ENCODE results near the gene IFT52.
"Not testable (repeated sequence)": the region's sequence is repeated elsewhere in the genome, so short reads cannot be mapped to it uniquely, and the experiment has no call there.

Gene IFT52

DNA sequence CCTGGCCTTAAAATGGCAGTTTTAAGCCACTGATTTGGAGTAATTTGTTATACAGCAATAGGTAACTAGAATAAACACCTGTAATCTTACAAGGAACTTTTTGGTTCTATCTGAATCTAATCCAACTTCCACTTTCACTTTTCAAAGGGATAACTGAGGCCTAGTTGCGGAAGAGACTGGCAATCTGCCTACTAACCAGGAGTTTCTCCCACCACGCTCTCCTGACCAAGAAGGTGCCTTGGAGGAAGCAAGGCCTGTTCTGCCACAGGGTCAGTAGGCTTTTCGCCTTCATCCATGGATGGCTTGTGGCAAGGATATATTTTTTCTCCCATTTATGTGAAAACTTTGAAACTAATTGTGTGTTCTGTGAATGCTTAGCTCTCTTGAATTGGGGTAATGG, 63.2 kb downstream of the IFT52 start:
- DNase-seq = no peak

DNA sequence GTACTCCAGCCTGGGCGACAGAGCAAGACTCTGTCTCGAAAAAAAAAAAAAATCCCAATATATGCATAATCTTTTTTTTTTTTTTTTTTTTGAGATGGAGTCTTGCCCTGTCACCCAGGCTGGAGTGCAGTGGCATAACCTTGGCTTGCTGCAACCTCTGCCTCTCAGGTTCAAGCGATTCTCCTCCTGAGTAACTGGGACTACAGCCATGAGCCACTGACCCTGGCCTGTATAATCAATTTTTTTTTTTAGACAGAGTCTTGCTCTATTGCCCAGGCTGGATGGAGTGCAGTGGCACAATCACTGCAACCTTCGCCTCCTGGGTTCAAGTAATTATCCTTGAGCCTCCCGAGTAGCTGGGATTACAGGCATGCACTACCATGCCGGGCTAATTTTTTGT, 64.4 kb downstream of the IFT52 start:
- not testable (repeated sequence) for DNase-seq

DNA sequence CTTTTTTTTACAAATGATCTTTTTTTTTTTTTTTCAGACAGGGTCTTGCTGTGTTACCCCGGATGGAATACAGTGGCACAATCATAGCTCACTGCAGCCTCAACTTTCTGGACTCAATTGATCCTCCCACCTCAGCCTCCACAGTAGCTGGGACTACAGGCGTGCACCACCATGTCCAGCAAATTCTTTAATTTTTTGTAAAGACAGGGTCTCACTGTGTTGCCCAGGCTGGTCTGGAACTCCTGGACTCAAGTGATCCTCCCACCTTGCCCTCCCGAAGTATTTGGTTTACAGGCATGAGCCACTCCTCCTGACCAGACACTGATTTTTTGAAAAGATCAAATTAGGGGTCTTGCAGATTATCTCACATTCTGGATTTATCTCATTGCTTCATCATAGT, 65.2 kb downstream of the IFT52 start:
- no peak for DNase-seq

DNA sequence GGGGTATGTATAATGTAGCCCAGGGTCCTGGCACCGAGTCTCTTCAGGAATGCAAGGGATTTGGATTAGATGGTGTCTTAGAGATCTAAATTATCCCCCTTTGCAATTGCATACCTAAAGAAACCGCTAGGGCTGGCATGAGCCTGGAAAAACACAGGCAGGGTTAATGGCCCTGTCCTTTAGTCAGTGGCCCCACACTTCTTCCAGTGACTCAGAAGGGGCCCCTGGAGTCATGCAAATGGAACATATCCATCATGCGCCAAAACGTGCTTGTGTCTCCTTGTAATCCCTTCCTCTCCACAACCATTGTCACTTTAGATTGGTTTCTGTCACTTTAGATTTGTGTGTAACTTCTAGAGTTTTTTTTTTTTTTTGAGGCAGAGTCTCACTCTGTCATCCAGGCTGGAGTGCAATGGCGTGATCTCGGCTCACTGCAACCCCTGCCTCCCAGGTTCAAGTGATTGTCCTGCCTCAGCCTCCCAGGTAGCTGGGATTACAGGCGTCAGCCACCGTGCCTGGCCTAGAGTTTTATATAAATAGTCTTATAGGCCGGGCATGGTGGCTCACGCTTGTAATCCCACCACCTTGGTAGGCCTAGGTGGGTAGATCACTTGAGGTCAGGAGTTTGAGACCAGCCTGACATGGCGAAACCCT, 67.5 kb downstream of the IFT52 start:
- DNase-seq = peak in 1 of 2 experiments; percentile 32

DNA sequence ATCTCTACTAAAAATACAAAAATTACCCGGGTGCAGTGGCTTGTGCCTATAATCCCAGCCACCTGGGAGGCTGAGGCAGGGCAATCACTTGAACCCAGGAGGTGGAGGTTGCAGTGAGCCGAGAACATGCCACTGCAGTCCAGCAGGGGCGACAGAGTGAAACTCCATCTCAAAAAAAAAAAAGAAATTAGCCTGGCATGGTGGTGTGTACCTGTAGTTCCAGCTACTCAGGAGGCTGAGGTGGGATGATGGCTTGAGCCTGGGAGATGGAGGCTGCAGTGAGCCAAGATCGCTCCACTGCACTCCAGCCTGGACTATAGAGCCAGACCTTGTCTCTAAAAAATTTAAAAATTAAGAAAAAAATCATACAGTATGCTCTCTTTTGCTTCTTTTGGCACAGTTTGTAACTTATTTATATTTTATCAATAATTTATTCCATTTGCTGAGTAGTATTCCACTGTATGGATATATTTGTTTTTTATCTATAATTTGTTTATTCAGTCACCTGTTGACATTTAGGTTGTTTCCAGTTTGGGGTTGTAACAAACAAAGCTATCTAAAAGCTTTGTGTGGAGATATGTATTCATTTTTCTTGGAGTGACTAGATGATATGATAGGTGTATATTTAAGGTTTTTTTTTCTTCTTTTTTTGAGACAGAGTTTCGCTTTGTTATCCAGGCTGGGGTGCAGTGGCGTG, 68.1 kb downstream of the IFT52 start:
- no peak for DNase-seq

GRCh38 chr20:43662943-43663655, 72.4 kb downstream of the IFT52 start:
- DNase-seq = no peak

DNA sequence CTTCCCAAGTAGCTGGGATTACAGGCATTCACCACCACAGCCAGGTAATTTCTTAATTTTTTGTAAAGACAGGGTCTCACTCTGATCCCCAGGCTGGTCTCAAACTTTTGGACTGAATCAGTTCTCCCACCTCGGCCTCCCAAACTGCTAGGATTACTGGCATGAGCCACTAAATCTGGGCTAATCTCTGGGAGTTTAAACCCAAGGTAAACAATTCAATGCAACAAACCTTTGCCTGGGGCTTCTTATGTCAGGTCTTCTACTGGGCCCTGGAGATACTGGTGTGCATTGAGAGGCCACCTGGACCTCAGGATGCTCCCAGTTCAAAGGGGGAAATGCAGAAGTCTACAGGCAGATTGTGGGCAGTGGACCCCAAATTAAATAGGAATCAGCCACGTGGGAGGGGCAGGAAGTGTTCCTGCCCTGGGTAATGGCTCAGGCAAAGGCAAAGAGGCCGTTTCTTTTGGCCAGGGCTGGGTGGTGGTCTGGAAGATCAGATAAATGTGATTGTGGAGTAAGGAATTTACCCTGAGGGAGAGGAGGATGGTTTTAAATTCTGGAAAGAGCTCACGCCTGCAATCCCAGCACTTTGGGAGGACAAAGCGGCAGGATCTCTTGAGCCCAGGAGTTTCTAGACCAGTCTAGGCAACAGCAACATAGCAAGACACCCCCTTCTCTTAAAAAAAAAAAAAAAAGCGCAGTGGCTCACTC, 74.9 kb downstream of the IFT52 start:
- DNase-seq = no peak

GRCh38 chr20:43666376-43667328, 75.9 kb downstream of the IFT52 start, which contains the start of gene MYBL2:
Gene MYBL2 (plus strand): TSS chr20:43667114. CDS start chr20:43667284, 170 bp downstream.
- DNase-seq = peak; percentile 55 to 68

GRCh38 chr20:43667341-43668132, 76.8 kb downstream of the IFT52 start:
- DNase-seq = no peak

GRCh38 chr20:43669332-43669731, 78.6 kb downstream of the IFT52 start:
- DNase-seq = no peak

- DNase-seq = no peak
These were observed 79.7 kb downstream of the IFT52 start for GRCh38 chr20:43670423-43670822.

GRCh38 chr20:43676368-43676767, 85.6 kb downstream of the IFT52 start:
- DNase-seq = no peak

- DNase-seq = no peak
These were observed 90.2 kb downstream of the IFT52 start for GRCh38 chr20:43680981-43681380.

DNA sequence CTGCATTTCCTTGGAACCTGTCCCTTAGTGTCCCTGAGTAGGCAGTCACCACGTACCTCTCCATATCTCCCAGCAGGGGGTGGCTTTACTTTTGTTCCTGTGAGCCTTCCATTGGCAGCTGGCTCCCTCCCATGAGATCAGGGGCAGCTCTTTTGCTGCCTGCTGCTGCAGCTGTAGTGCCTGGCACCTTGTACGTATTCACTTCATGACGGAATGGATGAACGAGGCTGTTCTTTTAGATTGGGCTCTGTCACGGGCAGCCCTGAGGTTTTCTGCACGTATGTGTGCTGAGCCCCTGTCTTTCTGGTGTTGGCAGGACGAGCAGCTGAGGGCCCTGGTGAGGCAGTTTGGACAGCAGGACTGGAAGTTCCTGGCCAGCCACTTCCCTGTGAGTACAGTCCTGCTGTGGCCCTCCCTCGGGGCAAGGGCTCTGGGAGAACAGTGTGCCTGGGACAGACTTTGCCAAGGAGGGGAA, 90.8 kb downstream of the IFT52 start:
- no peak for DNase-seq

- DNase-seq = no peak
These were observed 91.3 kb downstream of the IFT52 start for GRCh38 chr20:43681991-43682410.

GRCh38 chr20:43682446-43682845, 91.7 kb downstream of the IFT52 start:
- DNase-seq = no peak

GRCh38 chr20:43686820-43687219, 96.1 kb downstream of the IFT52 start:
- DNase-seq = no peak

DNA sequence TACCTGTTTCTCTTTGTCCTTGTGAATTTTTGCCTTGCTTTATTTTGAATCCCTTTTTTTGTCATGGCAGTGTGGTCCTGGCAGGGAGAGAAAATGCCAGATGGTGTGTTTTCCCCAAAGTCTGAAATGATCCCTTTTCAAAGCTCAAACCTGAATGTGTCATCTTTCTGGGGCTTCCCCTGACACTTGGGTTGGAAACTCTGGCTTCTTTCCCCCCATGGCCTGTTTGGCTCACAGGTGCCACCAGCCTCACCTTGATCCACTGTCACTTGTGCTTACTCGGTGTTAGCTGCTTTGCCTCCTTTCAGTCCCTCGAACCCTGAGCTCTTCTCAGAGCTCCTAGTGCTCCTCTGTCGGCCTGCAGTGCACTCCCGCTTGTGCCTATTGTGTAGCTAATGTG, 98.4 kb downstream of the IFT52 start:
- DNase-seq = no peak

DNA sequence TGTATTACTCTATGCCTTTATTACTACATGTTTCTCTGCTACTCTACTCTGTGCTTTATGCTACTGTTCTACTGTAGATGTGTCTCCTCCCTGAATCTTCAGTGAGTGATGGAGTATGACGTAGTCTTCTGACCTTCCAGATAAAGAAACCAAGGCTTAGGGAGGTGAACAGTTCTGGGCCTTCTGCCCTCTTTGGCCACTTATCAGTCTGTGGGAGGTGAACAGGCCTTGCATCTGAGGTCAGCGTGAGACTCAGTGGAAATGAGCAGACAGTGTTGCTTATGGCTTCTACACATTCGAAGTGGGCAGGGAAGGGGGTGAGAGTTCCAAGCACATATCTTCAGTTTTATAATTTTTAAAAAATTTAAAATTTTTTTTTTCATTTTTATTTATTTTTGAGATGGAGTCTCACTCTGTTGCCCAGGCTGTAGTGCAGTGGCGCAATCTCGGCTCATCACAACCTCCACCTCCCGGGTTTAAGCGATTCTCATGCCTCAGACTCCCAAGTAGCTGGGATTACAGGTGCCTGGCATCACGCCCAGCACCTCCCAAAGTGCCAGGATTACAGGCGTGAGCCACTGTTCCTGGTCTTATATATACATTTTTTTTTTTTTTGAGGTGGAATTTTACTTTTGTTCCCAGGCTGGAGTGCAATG, 100.3 kb downstream of the IFT52 start:
- DNase-seq = no peak

GRCh38 chr20:43691928-43692524, 101.3 kb downstream of the IFT52 start:
- DNase-seq = peak; percentile 31 to 58

All from stimulated activated CD4-positive, alpha-beta T cell treated with anti-CD3 and anti-CD28 coated beads, Interleukin-4, amount 100 ng/mL, for 4 hours (primary cell).